CD4-positive, alpha-beta T cell treated with Interleukin-10 for 1 hour (primary cell): Measurements from ENCODE around the gene MAGI2.

Experiments
- DNase-seq: peaks from one replicate; pipeline ENCODE4 v3.0.0-alpha.2; 2020

Gene MAGI2

DNA sequence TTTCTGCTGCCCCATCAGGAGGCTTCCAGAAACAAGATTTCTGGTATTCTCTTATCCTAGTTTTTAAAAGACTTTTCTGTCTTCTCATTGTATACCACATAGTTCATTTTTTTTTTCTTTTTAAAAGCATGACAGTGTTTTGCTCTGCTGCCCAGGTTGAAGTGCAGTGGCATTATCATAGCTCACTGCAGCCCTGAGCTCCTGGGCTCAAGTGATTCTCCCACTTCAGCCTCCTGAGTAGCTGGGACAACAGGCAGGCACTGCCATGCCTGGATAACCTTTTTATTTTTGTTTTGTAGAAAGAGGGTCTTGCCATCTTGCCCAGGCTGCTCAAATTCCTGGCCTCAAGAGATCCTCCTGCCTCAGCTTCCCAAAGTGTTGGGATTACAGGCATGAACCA lies 757.6 kb downstream of the MAGI2 start:
- no peak for DNase-seq

DNA sequence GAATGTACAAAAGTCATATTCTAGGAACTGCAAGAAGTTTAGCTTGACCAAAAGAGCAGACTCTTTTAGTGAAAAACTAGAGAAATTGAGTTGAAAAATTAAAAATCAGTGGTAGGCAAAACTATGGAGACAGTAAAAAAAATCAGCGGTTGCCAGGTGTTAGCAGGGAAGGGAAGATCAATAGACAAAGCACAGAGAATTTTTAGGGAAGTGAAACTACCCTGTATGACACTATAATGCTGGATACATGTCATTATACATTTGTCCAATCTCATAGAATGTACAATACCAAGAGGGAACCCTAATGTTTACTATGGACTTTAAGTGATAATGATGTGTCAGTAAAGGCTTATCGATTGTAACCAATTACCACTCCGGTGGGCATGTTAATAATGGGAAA lies 761.9 kb downstream of the MAGI2 start:
- DNase-seq, result no peak

DNA sequence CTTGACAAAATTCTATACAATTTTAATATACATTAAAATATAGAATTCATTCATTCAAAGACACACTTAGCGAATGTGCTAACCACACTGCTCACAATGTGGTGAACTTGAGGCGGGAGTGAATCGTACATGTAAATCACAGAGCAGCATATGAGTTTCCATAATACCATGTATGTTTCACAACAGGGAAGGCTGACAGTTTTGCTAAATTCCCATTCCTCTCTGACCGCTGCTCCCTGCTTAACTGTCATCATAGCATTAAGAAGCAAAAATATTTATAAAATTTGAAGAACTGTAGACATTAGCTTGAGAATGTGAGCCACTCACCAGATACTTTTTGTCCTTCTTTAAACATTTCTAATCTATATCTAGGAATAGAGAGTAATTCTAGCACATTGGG lies 763.3 kb downstream of the MAGI2 start:
- no peak for DNase-seq

DNA sequence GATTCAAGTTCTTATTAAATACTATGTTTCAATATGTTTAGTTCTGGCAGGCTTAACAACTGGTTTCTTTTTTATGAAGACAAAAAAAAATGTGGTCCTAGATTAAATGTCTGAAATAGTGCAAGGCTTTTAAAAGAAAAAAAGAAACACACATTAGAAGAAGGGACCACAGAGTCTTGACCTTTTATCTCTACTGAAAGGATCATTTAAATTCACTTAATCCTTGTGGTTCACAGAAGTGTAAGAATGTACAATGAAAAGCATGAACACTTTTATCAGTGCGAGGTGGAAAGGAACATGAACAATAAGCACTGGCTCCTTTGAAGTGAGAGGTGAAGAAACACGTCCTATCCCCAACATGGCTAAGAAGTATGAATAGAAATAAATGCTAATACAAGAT lies 765.1 kb downstream of the MAGI2 start:
- DNase-seq, result no peak

DNA sequence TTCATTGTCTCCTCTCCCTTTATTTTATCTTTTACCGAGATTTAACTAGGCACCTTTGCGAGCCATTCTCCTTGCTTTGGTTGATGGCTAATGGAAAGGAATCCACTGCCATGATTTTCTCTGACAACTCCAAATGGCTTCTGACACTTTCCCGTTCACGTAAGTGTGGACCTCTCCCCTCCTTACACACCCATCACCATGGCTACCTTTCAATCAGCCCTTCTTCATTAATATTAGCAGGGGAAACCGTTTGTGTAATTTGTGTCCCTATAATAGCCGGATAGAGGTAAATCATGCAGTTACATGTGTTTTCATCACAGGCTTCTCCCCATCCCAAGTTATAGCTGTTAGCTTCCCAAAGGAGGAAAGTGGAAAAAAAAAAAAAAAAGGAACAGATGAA lies 767.3 kb downstream of the MAGI2 start:
- DNase-seq, result no peak

DNA sequence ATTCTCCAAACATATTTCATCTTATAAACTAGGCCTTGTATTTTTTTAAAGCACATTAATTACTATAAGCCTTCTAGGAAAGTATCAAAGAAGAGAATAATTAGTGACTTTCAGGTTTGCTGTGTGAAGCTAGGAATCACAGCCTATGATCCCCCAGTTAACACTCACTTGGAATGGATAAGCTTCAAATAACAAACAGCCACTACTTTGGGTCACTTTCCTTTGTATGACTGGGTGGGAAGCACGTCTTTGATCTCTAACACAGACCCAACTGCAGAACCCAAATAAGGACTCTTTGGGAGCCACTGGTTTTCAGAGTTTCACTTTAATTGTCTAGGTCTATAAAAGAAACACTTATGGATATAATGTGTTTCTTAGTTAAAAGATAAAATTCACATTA lies 769.3 kb downstream of the MAGI2 start:
- DNase-seq, result no peak

DNA sequence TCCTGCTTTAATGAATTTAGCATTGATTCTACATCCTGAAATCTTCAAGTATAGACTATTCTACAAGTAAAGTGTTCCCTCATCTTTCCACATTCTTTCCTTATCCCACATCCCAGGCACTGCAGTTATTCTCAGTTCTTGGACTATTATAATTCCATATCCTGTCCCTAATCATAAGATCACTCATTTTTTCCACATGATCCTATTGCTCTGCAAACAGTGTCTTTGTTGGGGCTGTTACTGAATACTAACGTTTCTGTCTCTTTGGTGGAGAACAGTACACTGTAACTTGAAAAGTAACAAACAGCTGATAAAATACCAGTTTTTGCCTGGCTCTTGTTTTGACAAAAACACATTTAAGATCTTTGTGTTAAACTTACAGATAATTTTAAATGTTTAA lies 769.9 kb downstream of the MAGI2 start:
- no peak for DNase-seq

DNA sequence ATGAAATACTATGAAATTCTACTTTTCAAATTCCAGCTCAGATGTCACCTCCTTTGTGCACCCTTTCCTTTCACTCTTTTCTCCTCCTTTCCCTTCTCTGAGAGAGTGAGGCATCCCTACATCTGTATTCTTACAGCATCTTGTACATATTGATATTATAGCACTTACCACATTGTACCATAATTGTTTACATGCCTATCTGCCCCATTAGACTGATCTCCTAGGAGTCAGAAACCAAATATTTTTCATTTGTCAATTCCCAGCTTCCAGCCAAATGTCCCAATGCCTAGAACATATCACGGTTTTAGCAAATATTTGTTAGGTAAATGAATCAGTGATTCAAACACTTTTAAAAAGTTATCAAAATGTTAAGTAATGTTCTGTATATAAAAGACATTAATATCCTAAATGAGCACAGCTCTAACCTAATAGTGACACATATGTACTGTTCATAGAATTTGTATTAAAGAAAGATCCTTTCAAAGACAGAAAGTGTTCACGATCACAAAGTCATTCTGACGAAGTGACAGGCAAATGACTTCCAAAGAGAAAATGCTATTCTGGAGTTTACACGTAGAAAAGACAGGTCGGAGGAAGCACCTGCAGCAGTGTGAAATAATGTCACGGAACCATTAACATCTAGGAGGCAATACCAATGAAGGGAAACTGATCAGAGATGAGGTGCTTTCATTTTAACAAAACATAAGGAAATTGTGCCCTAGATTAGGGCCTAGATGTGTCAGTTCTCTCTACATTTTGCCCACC lies 774.2 kb downstream of the MAGI2 start:
- DNase-seq, result no peak

DNA sequence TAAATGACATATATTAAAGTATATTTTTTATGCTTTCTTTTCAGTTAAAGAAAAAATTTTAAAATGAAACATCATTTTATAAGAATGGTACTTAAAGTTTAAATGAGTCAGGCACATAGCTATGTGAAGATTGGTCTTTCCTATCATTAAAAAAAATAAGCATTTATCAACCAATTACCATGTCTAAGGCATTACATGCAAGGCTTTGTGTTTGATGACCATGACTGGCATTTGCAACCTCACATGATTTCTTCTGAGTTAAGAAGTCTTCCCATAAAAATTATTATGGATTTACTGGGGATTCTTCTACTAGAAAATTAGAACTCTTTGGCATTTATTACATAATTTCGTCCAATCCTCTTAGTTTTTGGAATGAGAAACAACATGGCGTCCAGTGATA lies 776.1 kb downstream of the MAGI2 start:
- no peak for DNase-seq

DNA sequence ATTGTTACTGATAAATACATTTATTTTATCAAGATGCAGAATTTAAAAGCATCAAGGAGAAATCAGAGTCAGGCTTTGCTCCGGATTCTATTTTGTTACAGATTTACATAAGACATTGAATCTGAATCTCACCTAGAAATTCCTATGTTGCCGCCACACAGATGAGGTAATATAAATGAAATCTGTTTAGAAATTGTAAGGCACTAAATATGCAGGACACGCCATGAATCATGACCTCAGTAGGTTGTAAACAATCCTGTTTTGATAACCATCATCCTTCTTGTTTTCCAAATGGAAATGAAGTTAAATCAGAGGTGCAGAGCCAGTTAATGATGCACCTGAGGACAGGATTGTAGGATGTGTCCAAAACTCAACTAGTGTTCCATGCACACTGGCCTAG lies 778.0 kb downstream of the MAGI2 start:
- no peak for DNase-seq

DNA sequence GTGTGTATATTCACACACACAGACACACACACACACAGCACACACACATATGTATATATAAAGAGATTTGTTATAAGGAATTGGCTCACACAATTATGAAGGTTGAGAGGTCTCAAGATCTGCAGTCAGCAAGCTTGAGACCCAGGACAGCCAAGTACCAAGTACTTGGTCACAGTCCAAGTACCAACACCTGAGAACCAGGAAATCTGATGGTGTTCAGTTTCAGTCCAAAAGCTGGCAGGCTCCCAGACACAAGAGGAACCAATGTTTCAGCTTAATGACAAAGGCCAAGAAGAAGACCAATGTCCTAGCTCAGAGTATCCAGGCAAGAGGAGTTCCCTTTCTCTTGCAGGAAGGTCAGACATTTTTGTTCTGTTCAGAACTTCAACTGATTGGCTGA lies 780.2 kb downstream of the MAGI2 start:
- no peak for DNase-seq

DNA sequence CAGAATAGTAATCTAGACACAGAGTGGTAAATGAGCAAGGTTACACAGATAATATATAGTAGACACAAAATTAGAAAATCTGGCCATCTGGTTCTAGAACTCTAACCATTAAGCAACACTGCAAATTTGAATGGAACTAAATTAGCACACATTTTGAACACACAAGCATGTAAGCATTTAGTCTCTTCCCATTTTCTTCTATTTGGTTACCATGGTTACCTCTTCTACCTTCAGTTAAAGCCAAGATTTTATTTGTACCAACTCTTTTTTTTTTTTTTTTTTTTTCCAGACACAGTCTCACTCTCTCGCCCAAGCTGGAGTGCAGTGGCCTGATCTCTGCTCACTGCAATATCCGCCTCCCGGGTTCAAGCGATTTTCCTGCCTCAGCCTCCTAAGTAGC lies 790.5 kb downstream of the MAGI2 start:
- no peak for DNase-seq

DNA sequence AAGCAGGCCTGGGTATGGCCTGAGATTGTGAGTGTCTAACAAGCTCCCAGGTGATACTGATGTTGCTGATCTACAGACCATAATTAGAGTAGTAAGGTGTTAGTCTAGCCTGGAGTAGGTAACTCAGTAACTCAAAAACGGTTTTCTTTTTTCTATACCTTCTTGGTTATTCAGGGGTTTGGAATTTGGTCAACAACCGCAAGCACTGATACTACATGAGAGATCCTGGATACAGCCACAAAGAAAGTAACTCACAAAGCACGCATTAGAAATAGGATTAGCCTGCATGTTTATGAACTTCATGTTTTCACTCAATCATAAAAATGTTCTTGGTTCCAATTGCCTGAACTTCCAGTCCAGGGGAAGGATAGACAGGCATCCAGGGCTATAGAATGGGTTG lies 803.5 kb downstream of the MAGI2 start:
- DNase-seq, result no peak

DNA sequence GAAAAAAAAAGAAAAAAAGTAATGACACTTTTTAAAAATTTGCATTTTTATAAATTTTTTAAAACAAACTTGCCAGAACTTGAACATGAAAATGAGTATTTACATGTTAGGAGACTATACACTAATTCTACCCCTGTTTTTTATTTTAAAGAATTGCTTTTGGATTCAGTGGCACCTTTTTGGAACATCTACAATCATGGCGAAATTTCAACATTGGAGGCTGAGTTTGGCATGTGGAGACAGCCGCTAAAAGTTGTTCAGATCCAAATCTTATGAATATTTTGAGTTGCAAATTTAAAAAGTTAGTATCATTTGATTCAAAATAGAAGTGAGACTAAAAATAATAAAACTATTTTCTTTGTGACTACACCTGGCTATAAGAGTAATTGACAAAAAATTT lies 804.2 kb downstream of the MAGI2 start:
- no peak for DNase-seq

DNA sequence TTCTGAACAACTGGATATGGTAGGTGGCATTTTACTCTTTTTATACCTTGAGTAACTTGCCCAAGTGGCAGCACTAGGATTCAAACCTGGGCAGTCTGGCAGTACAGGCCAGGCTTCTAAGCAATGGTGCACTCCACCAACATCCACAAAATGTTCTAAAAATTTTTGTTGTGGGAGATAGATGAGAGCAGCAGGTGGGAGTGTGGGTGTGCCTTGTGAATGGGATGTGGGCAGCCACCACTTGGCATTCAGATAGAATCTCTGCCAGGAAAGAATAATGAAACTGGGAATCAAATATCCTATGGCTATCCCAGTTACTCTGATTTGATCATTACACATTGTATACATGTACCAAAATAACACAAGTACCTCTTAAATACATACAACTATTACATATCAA lies 810.7 kb downstream of the MAGI2 start:
- DNase-seq, result no peak

DNA sequence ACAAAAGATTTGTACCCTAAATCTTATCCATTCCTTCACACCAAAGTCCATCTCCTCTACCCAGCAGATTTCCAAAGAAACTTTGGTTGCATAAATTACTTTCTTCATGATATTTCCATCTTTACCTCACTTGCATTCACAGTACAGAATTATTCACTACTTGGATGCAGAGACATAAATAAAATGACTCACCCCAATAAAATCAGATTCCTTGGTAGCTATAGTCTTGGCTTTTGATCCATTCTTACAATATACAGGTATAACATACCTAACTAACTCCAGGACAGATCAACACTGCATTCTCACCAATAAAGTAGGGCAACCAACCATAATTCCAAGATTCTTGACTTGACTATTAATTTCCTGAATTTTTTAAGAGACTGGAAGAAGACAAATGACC lies 815.1 kb downstream of the MAGI2 start:
- no peak for DNase-seq

DNA sequence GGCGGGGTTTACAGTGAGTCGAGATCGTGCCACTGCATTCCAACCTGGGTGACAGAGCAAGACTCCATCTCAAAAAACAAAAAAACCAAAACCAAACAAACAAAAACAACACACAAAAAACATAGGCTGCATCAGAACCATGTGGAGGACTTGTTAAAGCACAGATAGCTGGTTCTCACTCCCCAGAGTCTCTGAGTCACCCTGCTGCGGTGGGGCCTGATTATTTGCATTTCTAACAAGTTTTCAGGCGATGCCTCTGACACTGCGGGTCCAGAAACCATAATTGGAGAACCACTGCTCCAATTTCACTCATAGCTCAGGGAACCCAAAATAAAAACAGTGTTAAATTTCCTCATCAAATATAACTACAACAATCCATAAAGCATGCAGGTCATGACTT lies 816.7 kb downstream of the MAGI2 start:
- DNase-seq, result no peak

DNA sequence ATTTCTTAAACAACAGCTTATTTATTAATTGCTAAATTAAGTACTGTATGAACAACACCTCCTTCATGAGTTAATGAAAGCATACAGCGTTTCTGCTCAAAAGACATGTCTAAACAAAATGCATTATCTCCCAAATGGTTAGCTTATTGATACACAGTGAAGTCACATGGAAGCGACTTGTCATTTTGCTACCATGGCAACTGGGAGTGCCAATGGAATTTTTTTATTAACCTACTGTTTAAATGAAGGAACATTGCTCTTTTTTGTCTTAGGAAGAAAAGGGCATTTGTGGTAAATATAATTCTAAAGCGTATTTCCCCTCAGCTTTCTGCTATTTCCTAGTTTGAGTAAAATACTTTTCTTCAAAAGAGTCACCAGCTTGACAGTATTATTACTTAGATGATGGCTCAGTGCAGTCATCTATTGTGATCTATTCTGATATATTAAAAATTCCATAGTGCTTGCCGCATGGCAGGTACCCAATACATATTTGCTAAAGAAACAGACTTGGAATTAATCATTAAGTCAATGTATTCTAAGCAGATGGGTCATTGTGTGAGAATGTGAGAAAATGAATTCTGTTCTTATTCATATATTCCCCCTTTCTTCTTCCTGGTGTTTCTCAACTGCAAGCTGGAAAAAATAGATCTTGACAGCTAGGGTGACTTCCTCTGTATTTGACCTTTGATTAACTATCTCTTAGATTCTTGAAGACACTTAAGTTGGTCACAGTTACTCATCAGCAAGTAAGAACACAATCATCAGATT lies 818.3 kb downstream of the MAGI2 start:
- DNase-seq, result no peak

DNA sequence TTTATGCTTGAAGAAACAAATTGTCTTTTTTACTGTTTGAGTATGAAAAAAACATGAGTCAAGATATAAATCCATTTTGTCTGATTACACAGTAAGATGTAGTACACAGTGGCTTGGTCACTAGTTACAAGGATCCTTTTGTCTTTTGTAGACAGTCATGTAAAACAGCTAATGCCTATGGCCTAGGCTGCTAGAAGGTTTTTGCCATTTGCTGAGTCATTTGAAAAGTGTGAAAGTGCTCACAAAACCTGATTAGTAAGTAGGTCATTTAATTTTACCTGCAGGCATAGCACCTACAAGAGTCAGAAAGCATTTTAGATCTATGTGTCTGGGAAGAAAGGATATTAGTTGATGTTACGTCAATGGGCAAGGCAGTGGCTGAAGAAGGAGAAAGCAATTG lies 819.4 kb downstream of the MAGI2 start:
- no peak for DNase-seq

DNA sequence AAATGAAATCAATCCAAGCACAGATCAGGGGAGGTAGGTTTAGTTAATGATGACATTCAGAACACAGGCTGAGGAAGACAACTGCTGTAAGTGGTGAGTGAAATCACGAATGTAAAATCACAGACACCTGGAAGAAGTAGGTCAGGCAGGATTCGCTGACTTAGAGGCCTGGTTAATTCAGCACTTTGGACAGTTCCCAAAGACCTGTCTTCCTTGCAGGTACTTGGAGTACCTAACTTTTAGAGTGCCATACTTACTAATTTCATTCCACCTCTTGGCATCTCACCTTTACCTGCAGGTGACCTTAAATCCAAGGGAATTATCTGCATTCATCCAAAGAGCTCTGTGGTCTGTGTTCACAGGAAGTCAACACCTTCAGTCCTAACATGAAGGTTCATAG lies 832.5 kb downstream of the MAGI2 start:
- no peak for DNase-seq

DNA sequence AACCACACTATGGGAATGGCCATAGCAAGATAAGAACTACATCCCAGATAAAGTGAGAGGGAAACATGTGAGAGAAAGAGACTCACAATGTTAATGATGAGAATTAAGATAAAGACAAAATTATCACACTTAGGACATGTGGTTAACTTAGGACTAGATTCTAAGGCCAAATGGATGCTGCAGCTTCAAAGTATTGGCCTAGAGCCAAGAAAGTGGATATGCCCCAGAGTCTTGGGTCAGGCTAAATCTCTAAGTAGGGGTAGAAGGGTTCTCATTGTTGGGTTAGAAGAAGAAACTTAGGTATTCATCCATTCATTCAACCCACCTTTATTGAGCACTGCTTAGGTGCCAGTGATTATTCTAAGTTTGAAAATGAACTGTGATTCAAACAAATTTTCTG lies 836.9 kb downstream of the MAGI2 start:
- no peak for DNase-seq

DNA sequence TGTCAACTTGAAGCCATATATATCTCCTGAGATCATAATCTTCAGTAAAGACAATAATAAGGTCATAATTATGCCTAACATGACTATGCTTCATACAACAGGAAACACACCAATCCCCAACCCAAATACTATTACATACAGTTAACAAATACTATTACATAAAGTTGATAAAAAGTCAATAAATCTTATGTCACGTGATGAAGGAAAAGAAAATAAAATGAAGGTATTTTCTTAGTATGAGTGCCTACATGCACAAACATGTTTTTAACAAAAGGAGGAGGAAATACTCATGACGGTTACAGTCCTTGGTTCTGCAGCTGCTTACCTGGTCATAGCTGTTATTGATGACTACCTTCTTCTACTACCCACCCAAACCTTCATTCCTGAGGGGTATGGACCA lies 844.2 kb downstream of the MAGI2 start:
- no peak for DNase-seq

DNA sequence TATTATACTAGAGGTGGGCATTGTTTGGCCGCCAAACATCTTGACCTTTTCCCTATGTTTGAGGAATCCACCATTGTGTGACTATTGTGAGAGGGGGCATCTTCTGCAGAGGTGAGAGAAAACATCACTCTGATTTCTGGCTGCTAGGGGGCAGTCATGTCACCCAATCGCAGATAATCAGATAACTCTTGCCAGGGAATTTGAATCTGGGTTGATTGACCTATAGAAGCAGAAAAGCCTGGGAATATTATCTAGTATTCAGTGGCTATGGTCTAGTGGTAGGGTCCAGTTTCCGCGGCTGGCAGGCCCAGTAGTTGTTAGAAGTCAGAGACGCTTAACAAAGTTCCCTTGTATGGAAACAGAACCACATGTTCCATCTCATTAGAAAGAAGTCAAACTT lies 846.4 kb downstream of the MAGI2 start:
- no peak for DNase-seq

DNA sequence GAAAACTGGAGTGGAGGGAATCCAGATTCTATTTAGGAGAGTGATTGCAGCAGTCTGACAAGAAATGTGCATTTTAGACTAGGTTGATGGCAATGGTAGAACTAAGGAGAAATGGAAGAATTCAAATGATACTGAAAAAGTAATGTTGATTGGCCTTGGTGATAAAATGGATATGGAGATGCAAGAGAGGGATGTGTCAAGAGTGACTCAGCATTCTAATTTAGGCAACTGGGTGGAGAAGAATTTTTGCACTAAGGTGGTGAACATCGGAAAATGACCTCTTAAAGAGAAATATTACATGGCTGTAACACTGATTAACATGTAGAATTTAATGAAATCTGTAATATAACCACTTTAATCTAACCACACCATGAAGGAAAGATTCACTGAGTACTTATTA lies 848.3 kb downstream of the MAGI2 start:
- no peak for DNase-seq

DNA sequence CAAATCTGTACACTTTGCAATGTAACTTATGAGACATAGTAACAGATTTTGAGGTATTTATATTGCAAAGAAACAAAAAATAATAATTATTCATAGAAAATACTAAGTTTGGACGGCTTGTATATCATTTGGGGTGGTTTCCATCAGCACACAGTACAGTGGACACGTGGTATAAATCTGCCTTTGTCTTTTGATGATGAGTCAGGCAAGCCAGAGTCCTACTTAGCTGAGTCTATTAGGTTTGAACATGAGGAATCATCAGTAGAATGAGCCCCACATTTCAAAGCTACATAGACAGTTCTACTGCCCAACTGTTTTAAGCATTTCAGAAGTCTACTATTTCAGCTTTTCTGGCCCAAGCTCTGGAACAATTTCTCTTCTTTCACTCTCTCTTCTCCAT lies 851.7 kb downstream of the MAGI2 start:
- DNase-seq, result no peak
